Activated naive CD8-positive, alpha-beta T cell treated with anti-CD3 and anti-CD28 coated beads, Interleukin-2, amount 50 U/mL, for 16 hours (primary cell): ENCODE measurements around the gene NAXE.
A peak's percentile ranks its signal among the peaks of the same experiment; 100 is the strongest.
"Not testable (repeated sequence)": the region's sequence is repeated elsewhere in the genome, so short reads cannot be mapped to it uniquely, and the experiment has no call there.

ENCODE experiments used
- DNase-seq: peaks from one replicate; pipeline ENCODE4 v3.0.0-alpha.2; 2020; ENCODE audit warnings: low read depth, low spot score

NAXE gene

GRCh38 chr1:156593661-156593989, 2.0 kb downstream of the NAXE start:
- no peak for DNase-seq

- no peak for DNase-seq
Observed at GRCh38 chr1:156594190-156594589, 2.6 kb downstream of the NAXE start.

- no peak for DNase-seq
Observed at GRCh38 chr1:156595016-156595415, 3.4 kb downstream of the NAXE start.

- no peak for DNase-seq
Observed at GRCh38 chr1:156596426-156596825, 4.8 kb downstream of the NAXE start.

DNA sequence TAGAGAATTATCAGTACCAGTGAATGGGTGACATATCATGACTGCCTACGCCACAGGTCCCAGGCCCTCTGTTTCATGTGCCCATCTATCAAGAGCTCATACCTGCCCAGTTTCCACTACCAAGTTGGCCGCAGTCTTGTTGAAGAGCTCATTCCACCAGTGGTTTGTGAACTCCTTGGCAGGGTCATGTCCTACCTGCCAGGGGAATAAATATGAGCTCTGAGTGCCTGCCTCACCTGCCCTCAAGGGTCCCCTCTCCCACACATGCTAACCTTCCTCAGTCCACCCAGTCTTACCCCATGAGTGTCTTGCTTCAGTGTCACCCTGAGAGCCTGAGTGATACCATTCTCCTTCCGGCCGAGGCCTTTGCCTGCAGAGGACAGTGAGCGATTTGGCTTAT, 6.5 kb downstream of the NAXE start:
- no peak for DNase-seq

DNA sequence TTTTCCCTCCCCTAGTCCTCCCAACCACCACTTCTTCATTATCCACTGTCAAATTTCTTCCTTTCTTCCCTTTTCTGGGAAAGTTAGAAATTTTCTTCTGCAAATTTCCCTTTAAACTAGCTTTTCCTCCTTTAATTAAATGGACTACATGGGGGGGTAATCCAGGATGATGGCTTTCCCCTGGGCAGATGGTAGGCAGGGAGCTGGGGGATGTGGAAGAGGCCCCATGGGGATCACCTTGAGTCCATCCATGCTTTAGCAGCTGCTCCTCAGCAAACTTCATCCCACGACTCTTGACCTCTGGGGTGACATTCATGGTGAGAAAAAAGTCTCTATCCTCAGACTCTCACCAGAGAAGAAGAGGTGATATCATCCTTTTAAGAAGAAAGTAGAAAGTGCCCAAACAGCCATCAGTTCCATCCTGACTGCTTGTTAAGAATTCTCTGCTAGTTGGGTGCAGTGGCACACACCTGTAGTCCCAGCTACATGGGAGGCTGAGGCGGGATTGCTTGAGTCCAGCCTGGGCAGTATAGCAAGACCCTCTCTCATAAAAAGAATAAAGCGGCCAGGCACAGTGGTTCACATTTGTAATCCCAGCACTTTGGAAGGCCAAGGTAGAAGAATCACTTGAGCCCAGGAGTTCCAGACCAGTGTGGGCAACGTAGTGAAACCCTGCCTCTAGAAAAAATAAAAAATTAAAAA, 7.3 kb downstream of the NAXE start:
- no peak for DNase-seq

DNA sequence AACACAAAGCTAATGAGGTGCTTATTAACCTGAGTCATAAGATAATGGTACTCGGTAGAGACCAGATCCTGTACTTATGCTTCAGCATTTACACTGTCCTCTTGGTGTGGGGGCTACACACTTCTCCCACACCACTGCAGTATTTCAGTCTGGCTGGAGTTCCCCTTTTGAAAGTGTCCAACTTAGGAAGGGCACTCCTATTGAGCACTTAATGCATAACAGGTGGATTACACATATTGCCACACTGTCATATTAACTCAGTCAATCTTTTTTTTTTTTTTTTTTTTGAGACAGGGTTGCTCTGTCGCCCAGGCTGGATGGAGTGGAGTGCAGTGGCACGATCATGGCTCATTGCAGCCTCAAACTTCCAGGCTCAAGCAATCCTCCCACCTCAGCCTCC, 8.2 kb downstream of the NAXE start:
- no peak for DNase-seq

DNA sequence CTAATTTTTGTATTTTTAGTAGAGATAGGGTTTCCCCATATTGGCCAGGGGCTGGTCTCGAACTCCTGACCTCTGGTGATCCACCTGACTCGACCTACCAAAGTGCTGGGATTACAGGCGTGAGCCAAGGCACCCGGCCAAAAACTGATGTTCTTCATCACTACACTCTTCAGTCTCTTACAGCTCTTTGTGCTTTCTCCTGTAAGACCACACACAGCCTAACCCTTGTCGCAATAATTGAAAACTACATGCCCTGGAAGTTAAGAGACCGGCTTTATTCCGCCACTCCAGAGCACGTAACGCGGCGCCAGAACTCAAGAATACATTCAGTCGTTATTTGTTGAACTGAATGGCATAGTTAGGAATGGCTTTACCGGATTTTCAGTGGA, 9.2 kb downstream of the NAXE start:
- DNase-seq: no peak

DNA sequence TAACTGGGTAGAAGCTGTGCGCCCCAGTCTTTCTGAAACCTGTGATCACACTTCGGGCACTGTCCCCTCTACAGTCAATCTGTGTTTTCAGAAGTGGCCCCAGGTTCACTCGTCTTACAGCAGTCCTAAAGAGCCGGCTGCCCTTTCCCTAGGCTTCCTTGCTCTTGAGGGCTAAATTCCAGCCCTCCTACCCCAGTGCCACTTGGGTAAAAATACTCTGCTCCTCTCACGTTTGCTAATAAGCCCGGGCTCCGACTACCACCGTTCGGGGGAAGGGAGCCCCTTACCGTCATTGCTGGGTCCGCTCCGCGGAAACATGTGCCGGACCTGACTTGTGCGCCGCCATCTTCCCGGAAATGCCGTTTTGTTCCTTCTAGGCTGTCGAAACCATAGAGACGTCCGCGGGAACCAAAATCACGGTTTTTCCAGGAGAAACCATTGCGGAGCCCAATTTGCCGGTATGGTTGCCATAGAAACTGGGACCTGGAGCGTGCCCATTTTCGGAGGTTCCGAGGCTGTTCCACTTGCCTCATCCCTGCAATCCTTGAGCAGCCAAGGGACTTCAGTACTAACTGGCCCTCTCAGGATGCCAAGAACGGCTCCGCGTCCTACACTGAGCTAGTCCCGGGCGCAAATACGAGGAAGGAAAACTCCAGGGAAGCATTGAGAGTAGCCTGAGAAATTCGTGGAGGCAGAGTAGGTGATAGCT, 9.7 kb downstream of the NAXE start, which contains the start of gene GPATCH4:
TSS of gene GPATCH4 (minus strand) at position 358 of the 709 bp plus-strand sequence.
- peak; percentile 58 for DNase-seq

GRCh38 chr1:156601892-156602291, 10.3 kb downstream of the NAXE start:
- no peak for DNase-seq

GRCh38 chr1:156602557-156602993, 11.0 kb downstream of the NAXE start:
- no peak for DNase-seq

DNA sequence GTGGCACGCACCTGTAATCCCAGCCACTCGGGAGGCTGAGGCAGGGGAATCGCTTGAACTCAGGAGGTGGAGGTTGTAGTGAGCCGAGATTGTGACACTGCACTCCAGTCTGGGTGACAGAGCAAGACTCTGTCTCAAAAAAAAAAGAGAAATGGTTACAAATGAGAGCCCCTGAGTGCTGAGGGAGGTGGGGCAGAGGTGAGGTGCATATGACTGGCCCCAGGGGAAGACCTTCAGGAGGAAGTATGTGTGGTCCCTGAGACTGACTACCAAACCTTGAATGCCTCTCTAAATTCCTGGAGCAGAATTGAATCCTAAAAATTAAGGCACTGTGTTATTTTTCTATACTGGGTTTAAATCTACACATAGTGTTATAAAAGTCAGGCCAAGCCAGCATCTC, 15.8 kb downstream of the NAXE start:
- not testable (repeated sequence) for DNase-seq

DNA sequence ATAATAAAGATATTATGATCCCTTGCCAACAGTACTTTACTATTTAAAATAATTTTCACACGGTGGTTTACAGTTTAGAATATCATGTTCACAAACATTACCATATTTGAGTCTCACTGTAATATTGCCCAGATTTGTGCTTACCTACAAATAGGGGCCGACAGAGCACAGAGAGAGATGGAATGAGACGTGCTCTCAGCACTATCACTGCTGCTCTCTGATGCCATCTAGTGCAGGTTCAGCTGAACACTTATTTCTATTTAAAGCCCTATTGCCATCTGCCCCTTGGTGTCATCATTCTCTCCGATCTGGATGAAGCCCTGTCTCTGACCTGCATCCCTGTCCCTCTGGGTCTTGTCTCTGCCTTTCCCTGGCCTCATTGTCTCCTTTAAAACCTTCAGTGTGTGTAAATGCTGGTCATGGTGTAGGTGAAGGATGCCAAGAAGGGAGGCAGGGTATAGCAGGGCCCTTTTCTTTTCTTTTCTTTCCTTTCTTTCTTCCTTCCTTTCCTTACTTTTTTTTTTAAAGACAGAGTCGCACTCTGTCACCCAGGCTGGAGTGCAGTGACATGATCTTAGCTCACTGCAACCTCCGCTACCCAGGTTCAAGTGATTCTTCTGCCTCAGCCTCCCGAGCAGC, 16.6 kb downstream of the NAXE start:
- no peak for DNase-seq

DNA sequence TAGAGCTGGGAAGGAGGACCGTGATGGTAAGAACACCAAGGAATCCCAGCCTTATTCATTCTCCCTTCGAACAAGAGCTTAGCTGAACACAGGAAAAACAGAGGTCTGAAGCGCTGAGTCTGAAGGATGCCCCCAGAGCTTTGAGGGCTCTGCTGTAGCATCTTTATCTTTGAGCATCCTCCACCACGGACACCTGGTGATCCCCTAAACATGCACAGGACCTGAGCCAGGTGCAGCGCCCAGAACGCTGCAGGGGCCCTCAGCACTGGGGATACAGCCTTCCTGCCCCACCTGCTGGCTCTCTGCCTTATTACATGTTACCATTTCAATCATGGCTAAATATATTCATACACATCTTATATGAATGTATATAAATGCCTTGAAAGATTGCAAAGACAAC, 17.4 kb downstream of the NAXE start:
- DNase-seq: no peak

- not testable (repeated sequence) for DNase-seq
Observed at GRCh38 chr1:156610072-156610471, 18.5 kb downstream of the NAXE start.

GRCh38 chr1:156612666-156613065, 21.1 kb downstream of the NAXE start:
- DNase-seq: no peak

- no peak for DNase-seq
Observed at GRCh38 chr1:156615946-156616345, 24.4 kb downstream of the NAXE start.

DNA sequence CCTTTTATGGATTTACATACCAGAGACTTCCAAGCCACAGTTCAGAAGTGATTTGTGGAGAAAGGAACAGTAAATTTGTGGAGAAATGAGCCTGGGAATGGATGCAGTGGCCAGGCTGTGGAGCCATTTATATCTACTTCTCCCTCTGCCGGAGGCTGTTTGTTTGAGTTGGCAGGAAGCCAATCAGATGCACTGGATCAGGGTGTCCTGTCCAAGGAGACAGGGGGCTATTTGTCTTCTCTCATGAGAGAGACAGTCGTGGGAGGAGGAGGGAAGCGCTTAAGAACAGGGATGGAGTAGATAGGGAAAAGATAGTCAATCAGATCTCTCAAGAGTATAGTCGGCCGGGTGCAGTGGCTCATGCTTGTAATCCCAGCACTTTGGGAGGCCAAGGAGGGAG, 24.9 kb downstream of the NAXE start:
- DNase-seq: no peak

DNA sequence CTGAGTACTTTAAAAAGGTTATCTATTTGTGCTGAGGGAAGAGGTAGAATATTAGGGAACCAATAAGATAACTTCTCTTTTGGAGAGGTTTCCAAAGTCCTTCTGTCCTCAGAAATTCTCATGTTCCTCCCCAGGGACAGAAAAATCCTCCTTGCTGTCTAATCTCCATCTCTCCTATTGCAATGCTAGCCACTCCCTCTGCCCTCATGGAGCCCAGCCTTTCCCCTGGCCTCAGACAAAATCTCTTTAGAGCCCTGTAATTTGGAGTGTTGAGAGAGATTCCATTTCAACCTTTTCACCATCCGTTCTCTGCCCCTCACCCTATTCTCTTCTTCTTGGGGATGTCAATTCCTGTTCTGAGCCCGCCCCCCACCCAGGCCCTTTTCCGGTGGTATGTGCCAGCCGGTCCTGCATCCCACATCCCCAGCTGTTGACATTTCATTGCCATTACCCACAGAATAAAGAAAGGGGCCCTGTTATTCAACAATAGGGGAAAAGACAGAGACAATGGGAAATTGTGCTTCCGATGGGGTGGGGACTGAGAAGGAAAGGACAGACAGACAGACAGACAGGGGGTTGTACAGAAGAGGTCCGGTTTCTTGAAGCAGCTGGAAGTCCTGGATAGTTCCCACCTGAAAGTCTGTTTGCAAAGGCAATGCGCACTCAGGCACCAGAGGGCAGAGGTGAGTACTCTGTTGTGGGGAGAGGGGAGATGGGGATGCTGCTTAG, 27.4 kb downstream of the NAXE start, which contains the start of gene HAPLN2:
TSS of gene HAPLN2 (plus strand) at position 563 of the 729 bp plus-strand sequence. CDS start 4,076 bp downstream, outside the sequence.
- DNase-seq: no peak

DNA sequence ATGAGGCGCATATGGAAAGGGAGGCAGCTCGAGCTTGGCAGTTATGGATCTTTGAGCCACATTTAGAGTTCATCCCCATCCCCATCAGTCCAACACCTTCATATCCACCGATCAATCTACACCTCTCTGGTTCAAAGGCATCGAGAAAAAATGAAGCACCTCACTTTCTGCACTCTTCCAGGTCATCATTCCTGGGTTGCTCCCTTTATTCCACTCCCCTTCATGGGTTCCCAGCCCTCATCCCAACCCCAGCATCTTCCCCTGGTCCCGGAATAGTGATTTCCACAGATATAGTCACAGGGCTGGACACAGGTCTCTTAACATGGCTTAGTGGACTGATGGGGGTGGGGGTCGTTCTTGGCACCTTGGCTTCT, 28.0 kb downstream of the NAXE start:
- no peak for DNase-seq

DNA sequence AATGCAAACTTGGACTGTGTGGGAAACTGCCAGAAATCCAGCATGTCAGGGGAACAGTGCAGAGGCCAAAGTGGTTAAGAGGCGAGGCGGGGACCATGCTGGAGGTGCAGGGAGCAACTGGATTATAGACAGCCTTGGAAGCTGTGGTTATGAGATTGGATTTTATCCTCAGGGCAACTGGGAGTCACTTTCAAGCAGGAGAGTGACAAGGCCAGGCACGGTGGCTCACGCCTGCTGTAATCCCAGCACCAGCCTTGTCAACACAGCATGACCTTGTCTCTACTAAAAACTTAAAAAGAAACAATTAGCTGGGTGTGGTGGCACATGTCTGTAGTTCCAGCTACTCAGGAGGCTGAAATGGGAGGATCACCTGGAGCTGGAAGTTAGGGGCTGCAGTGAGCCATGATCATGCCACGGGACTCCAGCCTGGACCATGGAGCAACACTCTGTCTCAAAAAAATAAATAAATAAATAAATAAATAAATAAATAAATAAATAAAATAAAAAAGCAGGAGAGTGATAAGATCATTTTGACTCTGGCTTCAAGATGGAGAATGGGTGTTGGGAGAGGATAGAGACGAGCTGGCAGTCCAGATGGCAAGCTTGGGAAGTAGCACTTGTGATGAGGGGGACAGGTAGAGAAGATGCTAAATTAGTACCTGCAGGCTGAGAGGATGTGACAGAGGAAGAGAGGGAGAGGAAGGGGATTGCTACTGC, 31.2 kb downstream of the NAXE start:
- DNase-seq: no peak
